ENCODE results near the gene RAD51B.
"Not testable (repeated sequence)": the region's sequence is repeated elsewhere in the genome, so short reads cannot be mapped to it uniquely, and the experiment has no call there.

Gene RAD51B

DNA sequence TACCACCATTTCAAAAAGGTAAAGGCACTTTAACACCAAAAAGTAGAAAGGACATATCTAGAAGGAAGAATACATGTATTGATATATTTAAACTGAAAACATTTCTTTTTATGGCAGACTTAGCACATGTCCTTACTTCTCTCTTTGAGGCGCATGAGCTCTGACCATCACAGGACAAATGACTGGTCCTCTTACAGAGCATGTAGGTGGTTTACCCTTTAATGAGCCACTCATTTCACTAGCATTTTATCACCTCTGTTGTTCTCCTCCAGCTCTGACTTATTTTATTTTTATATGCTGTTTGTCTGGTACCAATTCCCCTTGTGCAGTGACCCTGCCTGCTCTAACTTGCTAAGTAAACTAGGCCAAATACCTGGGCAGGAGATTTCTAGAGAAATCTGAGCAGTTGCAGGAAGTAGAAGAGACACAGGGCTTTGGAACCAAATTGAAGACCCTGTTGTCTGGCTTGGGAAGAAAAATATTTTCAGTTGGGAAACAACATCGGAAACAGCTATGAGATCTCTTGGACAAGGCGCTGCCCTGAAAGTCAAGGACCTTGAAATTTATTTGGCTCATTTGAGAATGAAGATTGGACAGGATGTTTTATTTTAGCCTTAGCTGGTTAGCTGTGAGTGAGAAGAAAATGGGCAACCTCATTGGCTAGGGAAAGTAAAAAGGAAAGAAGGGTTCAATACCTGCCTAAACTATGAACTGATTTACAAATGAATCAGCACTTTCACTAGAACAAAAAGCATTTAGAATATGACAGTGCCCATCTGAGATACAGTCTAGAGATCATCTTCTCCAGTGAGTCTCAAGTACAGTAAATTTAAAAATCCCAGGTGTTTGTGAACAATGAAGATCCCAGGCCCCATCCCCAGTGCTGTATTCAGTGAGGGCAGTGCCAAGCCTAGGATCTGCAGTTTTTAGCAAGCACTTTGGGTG is 598.9 kb downstream of the RAD51B start:
- H3K27me3 ChIP-seq (ENCODE audit: control insufficient read depth in 1 of 2, insufficient read depth in 2 of 2, low read length in 2 of 2), result no peaks in the 10 kb centered on the region
- peaks cover 0 to 4% of the 10 kb centered on the region in 2 donors for H3K4me1 ChIP-seq (ENCODE audit: control insufficient read depth in 1 of 2, insufficient read depth in 2 of 2, low read length in 2 of 2)
- no peaks in the 10 kb centered on the region for H3K36me3 ChIP-seq (ENCODE audit: control insufficient read depth in 1 of 2, insufficient read depth in 2 of 2, low read length in 2 of 2)
- H3K9ac ChIP-seq (ENCODE audit: low read depth in 1 of 2, low read length in 2 of 2), result no peak overlapping the region
- no peak overlapping the region for H3K27ac ChIP-seq (ENCODE audit: low read depth, low read length)
- no peak overlapping the region for H3K4me3 ChIP-seq (ENCODE audit: low read depth in 1 of 2, low read length in 2 of 2)
- no peaks in the 10 kb centered on the region for H3K9me3 ChIP-seq (ENCODE audit: control insufficient read depth in 1 of 2, low read length in 2 of 2)

- no peak overlapping the region for H3K9ac ChIP-seq (ENCODE audit: low read depth in 1 of 2, low read length in 2 of 2)
- no peaks in the 10 kb centered on the region for H3K9me3 ChIP-seq (ENCODE audit: control insufficient read depth in 1 of 2, low read length in 2 of 2)
- no peak overlapping the region for H3K27ac ChIP-seq (ENCODE audit: low read depth, low read length)
- H3K27me3 ChIP-seq (ENCODE audit: control insufficient read depth in 1 of 2, insufficient read depth in 2 of 2, low read length in 2 of 2), result no peaks in the 10 kb centered on the region
- peaks cover 0 to 4% of the 10 kb centered on the region in 2 donors for H3K4me1 ChIP-seq (ENCODE audit: control insufficient read depth in 1 of 2, insufficient read depth in 2 of 2, low read length in 2 of 2)
- H3K36me3 ChIP-seq (ENCODE audit: control insufficient read depth in 1 of 2, insufficient read depth in 2 of 2, low read length in 2 of 2), result no peaks in the 10 kb centered on the region
- no peak overlapping the region for H3K4me3 ChIP-seq (ENCODE audit: low read depth in 1 of 2, low read length in 2 of 2)
Observed at GRCh38 chr14:68420350-68420749, 600.8 kb downstream of the RAD51B start.

DNA sequence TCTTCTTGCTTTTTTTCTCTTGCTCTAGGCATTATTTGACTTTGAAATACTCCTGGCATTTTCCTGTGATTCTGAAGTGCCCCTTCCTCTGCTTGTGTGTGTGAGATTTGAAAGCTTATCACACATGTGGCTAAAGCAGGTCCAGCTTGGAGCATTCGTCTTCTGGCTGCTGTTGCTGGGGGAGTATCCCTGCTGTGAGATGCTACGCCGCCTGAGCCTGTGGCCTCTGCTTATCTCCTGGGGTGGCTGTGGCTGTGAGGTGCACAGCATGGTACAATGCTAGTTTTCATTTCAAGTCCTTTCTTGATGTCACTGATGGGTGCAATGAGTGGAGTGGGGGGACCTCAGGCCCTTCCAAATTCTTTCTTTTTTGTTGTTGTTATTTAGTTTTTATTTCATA is 601.5 kb downstream of the RAD51B start:
- no peaks in the 10 kb centered on the region for H3K36me3 ChIP-seq (ENCODE audit: control insufficient read depth in 1 of 2, insufficient read depth in 2 of 2, low read length in 2 of 2)
- no peak overlapping the region for H3K9ac ChIP-seq (ENCODE audit: low read depth in 1 of 2, low read length in 2 of 2)
- H3K9me3 ChIP-seq (ENCODE audit: control insufficient read depth in 1 of 2, low read length in 2 of 2), result no peaks in the 10 kb centered on the region
- H3K4me1 ChIP-seq (ENCODE audit: control insufficient read depth in 1 of 2, insufficient read depth in 2 of 2, low read length in 2 of 2), result peaks cover 0 to 3% of the 10 kb centered on the region in 2 donors
- H3K4me3 ChIP-seq (ENCODE audit: low read depth in 1 of 2, low read length in 2 of 2), result no peak overlapping the region
- no peak overlapping the region for H3K27ac ChIP-seq (ENCODE audit: low read depth, low read length)
- H3K27me3 ChIP-seq (ENCODE audit: control insufficient read depth in 1 of 2, insufficient read depth in 2 of 2, low read length in 2 of 2), result no peaks in the 10 kb centered on the region

- no peak overlapping the region for H3K27ac ChIP-seq (ENCODE audit: low read depth, low read length)
- H3K9me3 ChIP-seq (ENCODE audit: control insufficient read depth in 1 of 2, low read length in 2 of 2), result no peaks in the 10 kb centered on the region
- H3K9ac ChIP-seq (ENCODE audit: low read depth in 1 of 2, low read length in 2 of 2), result no peak overlapping the region
- no peaks in the 10 kb centered on the region for H3K36me3 ChIP-seq (ENCODE audit: control insufficient read depth in 1 of 2, insufficient read depth in 2 of 2, low read length in 2 of 2)
- no peaks in the 10 kb centered on the region for H3K4me1 ChIP-seq (ENCODE audit: control insufficient read depth in 1 of 2, insufficient read depth in 2 of 2, low read length in 2 of 2)
- no peak overlapping the region for H3K4me3 ChIP-seq (ENCODE audit: low read depth in 1 of 2, low read length in 2 of 2)
- H3K27me3 ChIP-seq (ENCODE audit: control insufficient read depth in 1 of 2, insufficient read depth in 2 of 2, low read length in 2 of 2), result no peaks in the 10 kb centered on the region
Observed at GRCh38 chr14:68423686-68424085, 604.1 kb downstream of the RAD51B start.

DNA sequence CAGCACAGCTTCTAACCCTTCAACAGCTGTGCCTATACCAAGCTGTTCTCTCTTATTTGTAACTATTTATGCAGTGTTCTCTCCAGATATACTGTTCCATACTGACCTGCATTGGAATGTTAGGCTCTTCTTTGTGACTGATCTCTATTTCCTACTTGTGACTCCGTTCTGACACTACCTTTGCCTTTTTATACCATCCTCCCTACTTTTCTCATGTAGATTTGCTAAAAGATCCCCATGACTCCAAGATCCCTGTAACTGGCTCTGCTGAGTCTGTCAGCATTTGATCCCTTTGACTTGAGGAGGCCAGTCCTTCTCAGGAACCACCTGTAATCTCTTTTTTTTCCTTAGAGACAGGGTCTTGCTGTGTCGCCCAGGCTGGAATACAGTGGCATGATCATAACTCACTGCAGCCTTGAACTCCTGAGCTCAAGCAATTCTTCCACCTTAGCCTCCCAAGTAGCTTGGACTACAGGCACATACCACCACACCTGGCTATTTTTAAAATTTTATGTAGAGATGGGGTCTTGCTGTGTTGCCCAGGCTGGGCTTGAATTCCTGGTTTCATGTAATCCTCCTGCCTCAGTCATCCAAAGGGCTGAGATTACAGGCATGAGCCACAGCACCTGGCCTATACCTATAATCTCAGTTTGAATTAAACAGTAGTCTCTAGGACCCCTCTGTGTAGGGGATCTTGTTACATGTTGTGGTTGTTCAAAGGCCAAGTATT is 605.0 kb downstream of the RAD51B start:
- no peaks in the 10 kb centered on the region for H3K36me3 ChIP-seq (ENCODE audit: control insufficient read depth in 1 of 2, insufficient read depth in 2 of 2, low read length in 2 of 2)
- no peak overlapping the region for H3K27ac ChIP-seq (ENCODE audit: low read depth, low read length)
- no peaks in the 10 kb centered on the region for H3K9me3 ChIP-seq (ENCODE audit: control insufficient read depth in 1 of 2, low read length in 2 of 2)
- H3K4me1 ChIP-seq (ENCODE audit: control insufficient read depth in 1 of 2, insufficient read depth in 2 of 2, low read length in 2 of 2), result no peaks in the 10 kb centered on the region
- H3K4me3 ChIP-seq (ENCODE audit: low read depth in 1 of 2, low read length in 2 of 2), result no peak overlapping the region
- no peak overlapping the region for H3K9ac ChIP-seq (ENCODE audit: low read depth in 1 of 2, low read length in 2 of 2)
- H3K27me3 ChIP-seq (ENCODE audit: control insufficient read depth in 1 of 2, insufficient read depth in 2 of 2, low read length in 2 of 2), result no peaks in the 10 kb centered on the region

GRCh38 chr14:68426661-68427549 is 607.3 kb downstream of the RAD51B start:
- no peaks in the 10 kb centered on the region for H3K9me3 ChIP-seq (ENCODE audit: control insufficient read depth in 1 of 2, low read length in 2 of 2)
- no peaks in the 10 kb centered on the region for H3K27me3 ChIP-seq (ENCODE audit: control insufficient read depth in 1 of 2, insufficient read depth in 2 of 2, low read length in 2 of 2)
- no peaks in the 10 kb centered on the region for H3K4me1 ChIP-seq (ENCODE audit: control insufficient read depth in 1 of 2, insufficient read depth in 2 of 2, low read length in 2 of 2)
- H3K36me3 ChIP-seq (ENCODE audit: control insufficient read depth in 1 of 2, insufficient read depth in 2 of 2, low read length in 2 of 2), result no peaks in the 10 kb centered on the region
- H3K9ac ChIP-seq (ENCODE audit: low read depth in 1 of 2, low read length in 2 of 2), result no peak overlapping the region
- no peak overlapping the region for H3K27ac ChIP-seq (ENCODE audit: low read depth, low read length)
- no peak overlapping the region for H3K4me3 ChIP-seq (ENCODE audit: low read depth in 1 of 2, low read length in 2 of 2)

- no peaks in the 10 kb centered on the region for H3K27me3 ChIP-seq (ENCODE audit: control insufficient read depth in 1 of 2, insufficient read depth in 2 of 2, low read length in 2 of 2)
- no peaks in the 10 kb centered on the region for H3K36me3 ChIP-seq (ENCODE audit: control insufficient read depth in 1 of 2, insufficient read depth in 2 of 2, low read length in 2 of 2)
- no peak overlapping the region for H3K9ac ChIP-seq (ENCODE audit: low read depth in 1 of 2, low read length in 2 of 2)
- H3K9me3 ChIP-seq (ENCODE audit: control insufficient read depth in 1 of 2, low read length in 2 of 2), result no peaks in the 10 kb centered on the region
- H3K4me1 ChIP-seq (ENCODE audit: control insufficient read depth in 1 of 2, insufficient read depth in 2 of 2, low read length in 2 of 2), result no peaks in the 10 kb centered on the region
- H3K27ac ChIP-seq (ENCODE audit: low read depth, low read length), result no peak overlapping the region
- no peak overlapping the region for H3K4me3 ChIP-seq (ENCODE audit: low read depth in 1 of 2, low read length in 2 of 2)
Observed at GRCh38 chr14:68427550-68427890, 607.9 kb downstream of the RAD51B start.

GRCh38 chr14:68428900-68429299 is 609.3 kb downstream of the RAD51B start:
- H3K4me3 ChIP-seq (ENCODE audit: low read depth in 1 of 2, low read length in 2 of 2); H3K27me3 ChIP-seq (ENCODE audit: control insufficient read depth in 1 of 2, insufficient read depth in 2 of 2, low read length in 2 of 2); H3K27ac ChIP-seq (ENCODE audit: low read depth, low read length); H3K9me3 ChIP-seq (ENCODE audit: control insufficient read depth in 1 of 2, low read length in 2 of 2); H3K4me1 ChIP-seq (ENCODE audit: control insufficient read depth in 1 of 2, insufficient read depth in 2 of 2, low read length in 2 of 2); H3K9ac ChIP-seq (ENCODE audit: low read depth in 1 of 2, low read length in 2 of 2); H3K36me3 ChIP-seq (ENCODE audit: control insufficient read depth in 1 of 2, insufficient read depth in 2 of 2, low read length in 2 of 2): not testable (repeated sequence)

- H3K4me3 ChIP-seq (ENCODE audit: low read depth in 1 of 2, low read length in 2 of 2); H3K9me3 ChIP-seq (ENCODE audit: control insufficient read depth in 1 of 2, low read length in 2 of 2): not testable (repeated sequence)
Observed at GRCh38 chr14:68434173-68434572, 614.6 kb downstream of the RAD51B start.

GRCh38 chr14:68435631-68436030 is 616.1 kb downstream of the RAD51B start:
- not testable (repeated sequence) for H3K4me3 ChIP-seq (ENCODE audit: low read depth in 1 of 2, low read length in 2 of 2); H3K36me3 ChIP-seq (ENCODE audit: control insufficient read depth in 1 of 2, insufficient read depth in 2 of 2, low read length in 2 of 2); H3K27ac ChIP-seq (ENCODE audit: low read depth, low read length); H3K9me3 ChIP-seq (ENCODE audit: control insufficient read depth in 1 of 2, low read length in 2 of 2); H3K27me3 ChIP-seq (ENCODE audit: control insufficient read depth in 1 of 2, insufficient read depth in 2 of 2, low read length in 2 of 2); H3K4me1 ChIP-seq (ENCODE audit: control insufficient read depth in 1 of 2, insufficient read depth in 2 of 2, low read length in 2 of 2); H3K9ac ChIP-seq (ENCODE audit: low read depth in 1 of 2, low read length in 2 of 2)

More at GRCh38 chr14:68434173-68434572, 614.6 kb downstream of the RAD51B start:
- H3K4me1 ChIP-seq (ENCODE audit: control insufficient read depth in 1 of 2, insufficient read depth in 2 of 2, low read length in 2 of 2); H3K9ac ChIP-seq (ENCODE audit: low read depth in 1 of 2, low read length in 2 of 2); H3K27ac ChIP-seq (ENCODE audit: low read depth, low read length); H3K36me3 ChIP-seq (ENCODE audit: control insufficient read depth in 1 of 2, insufficient read depth in 2 of 2, low read length in 2 of 2); H3K27me3 ChIP-seq (ENCODE audit: control insufficient read depth in 1 of 2, insufficient read depth in 2 of 2, low read length in 2 of 2): not testable (repeated sequence)
